AG09309 (cell line): ENCODE measurements around the gene APP.
A peak's percentile ranks its signal among the peaks of the same experiment; 100 is the strongest.

Source experiments
- DNase-seq: peaks from one replicate; pipeline ENCODE4 v3.0.0-alpha.2; 2010; ENCODE audit warnings: low read depth
- H3K4me3 ChIP-seq: 2 replicates; pipeline ENCODE4 v1.5.1; 2011; ENCODE audit warnings: mild to moderate bottlenecking, low read depth, low read length, moderate library complexity; ENCODE audit not compliant: control insufficient read depth
- CTCF ChIP-seq: IDR thresholded peaks from 2 replicates; pipeline ENCODE4 v1.5.1; 2011; ENCODE audit warnings: mild to moderate bottlenecking, low read depth, low read length, inconsistent platforms; ENCODE audit not compliant: insufficient read depth, control insufficient read depth; ENCODE audit errors: missing control alignments

The APP gene

GRCh38 chr21:26117324-26117971, 53.1 kb downstream of the APP start:
- DNase-seq: no peak

GRCh38 chr21:26116456-26117011, 54.0 kb downstream of the APP start:
- no peak overlapping the region for H3K4me3 ChIP-seq
- no peak for TF ChIP-seq CTCF
- DNase-seq: peak; percentile 74

More at GRCh38 chr21:26117324-26117971, 53.1 kb downstream of the APP start:
- TF ChIP-seq CTCF: no peak
- H3K4me3 ChIP-seq: no peak overlapping the region

- no peak for TF ChIP-seq CTCF
- H3K4me3 ChIP-seq: no peak overlapping the region
- DNase-seq: peak; percentile 64
These were observed 54.7 kb downstream of the APP start for GRCh38 chr21:26115899-26116298.

GRCh38 chr21:26115305-26115704, 55.3 kb downstream of the APP start:
- TF ChIP-seq CTCF: no peak
- no peak overlapping the region for H3K4me3 ChIP-seq
- no peak for DNase-seq

GRCh38 chr21:26112975-26113374, 57.6 kb downstream of the APP start:
- no peak for DNase-seq
- no peak overlapping the region for H3K4me3 ChIP-seq
- TF ChIP-seq CTCF: no peak

- no peak for DNase-seq
- no peak for TF ChIP-seq CTCF
- no peak overlapping the region for H3K4me3 ChIP-seq
These were observed 58.3 kb downstream of the APP start for GRCh38 chr21:26112127-26112742.
